Keratinocyte (primary cell): ENCODE data around the gene ATP5F1C. TPM values are rescaled to one million over a fixed set of nuclear protein-coding genes. Genes with fewer than 3 reads are reported as not detected.
A peak's percentile ranks its signal among the peaks of the same experiment; 100 is the strongest.
"Not testable (repeated sequence)": the region's sequence is repeated elsewhere in the genome, so short reads cannot be mapped to it uniquely, and the experiment has no call there.

Experiments used
- DNase-seq: peaks from one replicate; pipeline ENCODE4 v3.0.0-alpha.2; 2011; ENCODE audit warnings: low read depth, missing footprints, low spot score
- FAIRE-seq: peaks from 2 replicates; lab custom pipeline; 2011; peaks lifted over from hg19 to GRCh38; lab: Jason Lieb, UNC
- H2AFZ ChIP-seq: 2 replicates; pipeline ENCODE4 v1.6.0; 2012; ENCODE audit warnings: low read length, control low read depth, inconsistent platforms; ENCODE audit not compliant: control insufficient read depth
- H3K27ac ChIP-seq: 2 replicates; pipeline ENCODE4 v1.5.1; 2011; ENCODE audit warnings: low read length; ENCODE audit not compliant: control insufficient read depth, insufficient read depth
- H3K27me3 ChIP-seq: 3 replicates; pipeline ENCODE4 v1.6.0; 2011; ENCODE audit warnings: low read length; ENCODE audit not compliant: control insufficient read depth, insufficient read depth; ENCODE audit errors: extremely low read depth
- H3K36me3 ChIP-seq, 2 experiments: 2 replicates in 1 of 2; 3 replicates in 1 of 2; pipeline ENCODE4 v1.5.1; 2011; ENCODE audit warnings: low read length in 2 of 2, mild to moderate bottlenecking in 1 of 2; ENCODE audit not compliant: control insufficient read depth in 2 of 2, insufficient read depth in 2 of 2; ENCODE audit errors: extremely low read depth in 1 of 2
- H3K4me1 ChIP-seq: 3 replicates; pipeline ENCODE4 v1.5.1; 2011; ENCODE audit warnings: low read length; ENCODE audit not compliant: control insufficient read depth, insufficient read depth; ENCODE audit errors: extremely low read depth
- H3K4me2 ChIP-seq: 3 replicates; pipeline ENCODE4 v1.6.0; 2011; ENCODE audit warnings: low read depth, low read length; ENCODE audit not compliant: control insufficient read depth, insufficient read depth; ENCODE audit errors: extremely low read depth
- H3K4me3 ChIP-seq, 3 experiments: fragments of 200-600 bp in 1 of 3; sonication (generic) in 1 of 3; 2 replicates in 2 of 3; 3 replicates in 1 of 3; pipeline ENCODE4 v1.5.1; 2011 to 2016; ENCODE audit warnings: low read length in 3 of 3, mild to moderate bottlenecking in 3 of 3, control low read depth in 2 of 3, inconsistent platforms in 1 of 3, low read depth in 1 of 3, mixed read lengths in 1 of 3, mixed run types in 1 of 3, moderate library complexity in 1 of 3; ENCODE audit not compliant: control insufficient read depth in 2 of 3, insufficient read depth in 2 of 3; ENCODE audit errors: extremely low read depth in 1 of 3
- H3K79me2 ChIP-seq: 2 replicates; pipeline ENCODE4 v1.6.0; 2012; ENCODE audit warnings: low read length; ENCODE audit not compliant: control insufficient read depth, insufficient read depth
- H3K9ac ChIP-seq: 3 replicates; pipeline ENCODE4 v1.6.0; 2011; ENCODE audit warnings: low read length; ENCODE audit not compliant: control insufficient read depth, insufficient read depth; ENCODE audit errors: extremely low read depth
- H3K9me1 ChIP-seq: 3 replicates; pipeline ENCODE4 v1.6.0; 2011; ENCODE audit warnings: low read length; ENCODE audit not compliant: control insufficient read depth, insufficient read depth; ENCODE audit errors: extremely low read depth
- H3K9me3 ChIP-seq: 2 replicates; pipeline ENCODE4 v1.5.1; 2012; ENCODE audit warnings: low read depth, low read length; ENCODE audit not compliant: control insufficient read depth
- H4K20me1 ChIP-seq: 3 replicates; pipeline ENCODE4 v1.6.0; 2011; ENCODE audit warnings: low read length; ENCODE audit not compliant: control insufficient read depth, insufficient read depth; ENCODE audit errors: extremely low read depth
- CTCF ChIP-seq, 3 experiments: IDR thresholded peaks in 1 of 3; conservative IDR thresholded peaks in 1 of 3; optimal IDR thresholded peaks in 1 of 3; 2 replicates in 2 of 3; 3 replicates in 1 of 3; pipeline versions ENCODE3 to v1.5.1; 2011; ENCODE audit warnings: low read length in 3 of 3, mild to moderate bottlenecking in 3 of 3, moderate library complexity in 2 of 3, control low read depth in 1 of 3, inconsistent platforms in 1 of 3; ENCODE audit not compliant: insufficient read depth in 2 of 3; ENCODE audit errors: extremely low read depth in 1 of 3
- EZH2 ChIP-seq: IDR thresholded peaks from one replicate; pipeline ENCODE4 v1.6.1; 2012; ENCODE audit warnings: inconsistent platforms, mild to moderate bottlenecking, low read length, moderate library complexity
- dilution Hi-C: fragments of 300-500 bp; cut with MboI; formaldehyde crosslinking; loops from one replicate; pipeline ENCODE4 v1.7.0; 2020; ENCODE audit warnings: low sequenced_read_pairs; ENCODE audit not compliant: extremely low pct_ligation_motif_present
- polyA plus RNA-seq, 5 experiments: library from polyadenylated mRNA; depleted of rRNA in 3 of 5; stranded (reverse) in 3 of 5; stranded (forward) in 1 of 5; unstranded in 1 of 5; fragments of >200 nt; gene quantifications; 1 replicate in 1 of 5; 2 replicates in 3 of 5; 3 replicates in 1 of 5; pipeline versions ENCODE4 v1.2.1 to v1.2.3, GENCODE V29; 2011 to 2012; ENCODE audit warnings: missing spikeins in 2 of 5, low read depth in 1 of 5, low replicate concordance in 1 of 5

ATP5F1C gene
- polyA plus RNA-seq, 1 donor (not counting 4 experiments of a cell fraction or from before 2014, with no cell fraction given): 496 TPM

DNA sequence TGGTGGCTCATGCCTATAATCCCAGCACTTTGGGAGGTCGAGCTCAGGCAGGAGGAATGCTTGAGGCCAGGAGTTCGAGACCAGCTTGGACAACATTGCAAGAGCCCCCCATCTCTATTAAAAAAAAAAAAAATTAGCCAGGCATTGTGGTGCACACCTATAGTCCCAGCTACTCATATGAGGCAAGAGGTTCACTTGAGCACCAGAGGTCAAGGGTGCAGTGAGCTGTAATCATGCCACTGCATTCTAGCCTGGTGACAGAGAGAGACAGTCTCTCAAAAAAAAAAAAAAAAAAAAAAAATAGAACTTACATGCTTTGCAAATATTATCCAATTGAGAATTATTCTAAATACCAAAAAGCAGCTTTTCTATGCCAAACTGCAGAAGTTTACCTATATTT is 11.2 kb upstream of the ATP5F1C start:
- H3K36me3 ChIP-seq: peaks cover 2 to 9% of the 10 kb centered on the region in 2 experiments
- no peaks in the 10 kb centered on the region for H3K4me1 ChIP-seq
- H4K20me1 ChIP-seq: peaks cover 2% of the 10 kb centered on the region
- DNase-seq (no peak), FAIRE-seq (no peak)
- H3K9ac ChIP-seq: no peak overlapping the region
- dilution Hi-C loops: no loop called here
- TF ChIP-seq EZH2 (no peak), CTCF (optimal IDR thresholded peaks at IDR 0.05 in 1 of 3, IDR thresholded peaks at IDR 0.05 in 1 of 3, conservative IDR thresholded peaks at IDR 0.05 in 1 of 3; ENCODE audit: extremely low read depth in 1 of 3, insufficient read depth in 2 of 3, low read length in 3 of 3) (no peak)
- H2AFZ ChIP-seq: no peak overlapping the region
- H3K79me2 ChIP-seq: peaks cover 11% of the 10 kb centered on the region
- H3K27ac ChIP-seq: no peak overlapping the region
- no peak overlapping the region for H3K4me2 ChIP-seq
- no peaks in the 10 kb centered on the region for H3K9me1 ChIP-seq
- no peaks in the 10 kb centered on the region for H3K27me3 ChIP-seq
- H3K9me3 ChIP-seq: no peaks in the 10 kb centered on the region
- H3K4me3 ChIP-seq: no peak overlapping the region

- H2AFZ ChIP-seq, H4K20me1 ChIP-seq, dilution Hi-C loops, DNase-seq, FAIRE-seq, H3K27ac ChIP-seq, H3K9me1 ChIP-seq, H3K9me3 ChIP-seq, H3K4me2 ChIP-seq, H3K36me3 ChIP-seq, H3K27me3 ChIP-seq, H3K9ac ChIP-seq, H3K4me3 ChIP-seq: not testable (repeated sequence)
- Histone ChIP-seq H3K4me1 (peaks cover 10% of the 10 kb centered on the region), H3K79me2 (peaks cover 59% of the 10 kb centered on the region)
Measured at GRCh38 chr10:7782194-7782593, 5.8 kb upstream of the ATP5F1C start.

DNA sequence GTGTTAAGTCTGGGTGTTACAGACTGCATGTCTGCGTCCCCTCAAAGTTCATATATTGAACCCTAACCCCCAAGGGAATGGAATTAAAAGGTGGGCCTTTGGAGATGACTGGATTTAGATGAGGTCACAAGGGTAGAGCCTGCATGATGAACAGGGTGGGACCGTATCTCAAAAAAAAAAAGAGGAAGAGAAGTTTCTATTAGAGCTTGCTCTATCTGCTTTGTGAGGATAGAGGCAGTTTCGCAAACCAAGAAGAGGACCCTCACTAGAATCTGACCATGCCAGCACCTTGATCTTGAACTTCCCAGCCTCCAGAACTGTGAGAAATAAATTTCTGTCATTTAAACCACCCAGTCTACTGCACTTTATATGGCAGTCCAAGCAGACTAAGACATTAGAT is 1.5 kb upstream of the ATP5F1C start:
- Histone ChIP-seq H3K4me1 (peaks cover 22% of the 10 kb centered on the region), H3K27ac (peak overlapping the region; percentile 88), H3K9me1 (no peaks in the 10 kb centered on the region), H3K27me3 (no peaks in the 10 kb centered on the region), H2AFZ (no peak overlapping the region), H3K9ac (peak overlapping the region; percentile 94), H3K4me2 (peak overlapping the region; percentile 93), H3K36me3 (peaks cover 2 to 4% of the 10 kb centered on the region in 2 experiments), H3K4me3 (peak overlapping the region; percentile 98 to 100 (median 98)), H4K20me1 (peaks cover 11% of the 10 kb centered on the region), H3K79me2 (peaks cover 90% of the 10 kb centered on the region), H3K9me3 (no peaks in the 10 kb centered on the region)
- dilution Hi-C loops: no loop called here
- DNase-seq: no peak
- FAIRE-seq: no peak
- TF ChIP-seq CTCF (optimal IDR thresholded peaks at IDR 0.05 in 1 of 3, IDR thresholded peaks at IDR 0.05 in 1 of 3, conservative IDR thresholded peaks at IDR 0.05 in 1 of 3; ENCODE audit: extremely low read depth in 1 of 3, insufficient read depth in 2 of 3, low read length in 3 of 3) (no peak), EZH2 (no peak)
